ENCODE data around the gene GLT8D1.

GLT8D1 gene

DNA sequence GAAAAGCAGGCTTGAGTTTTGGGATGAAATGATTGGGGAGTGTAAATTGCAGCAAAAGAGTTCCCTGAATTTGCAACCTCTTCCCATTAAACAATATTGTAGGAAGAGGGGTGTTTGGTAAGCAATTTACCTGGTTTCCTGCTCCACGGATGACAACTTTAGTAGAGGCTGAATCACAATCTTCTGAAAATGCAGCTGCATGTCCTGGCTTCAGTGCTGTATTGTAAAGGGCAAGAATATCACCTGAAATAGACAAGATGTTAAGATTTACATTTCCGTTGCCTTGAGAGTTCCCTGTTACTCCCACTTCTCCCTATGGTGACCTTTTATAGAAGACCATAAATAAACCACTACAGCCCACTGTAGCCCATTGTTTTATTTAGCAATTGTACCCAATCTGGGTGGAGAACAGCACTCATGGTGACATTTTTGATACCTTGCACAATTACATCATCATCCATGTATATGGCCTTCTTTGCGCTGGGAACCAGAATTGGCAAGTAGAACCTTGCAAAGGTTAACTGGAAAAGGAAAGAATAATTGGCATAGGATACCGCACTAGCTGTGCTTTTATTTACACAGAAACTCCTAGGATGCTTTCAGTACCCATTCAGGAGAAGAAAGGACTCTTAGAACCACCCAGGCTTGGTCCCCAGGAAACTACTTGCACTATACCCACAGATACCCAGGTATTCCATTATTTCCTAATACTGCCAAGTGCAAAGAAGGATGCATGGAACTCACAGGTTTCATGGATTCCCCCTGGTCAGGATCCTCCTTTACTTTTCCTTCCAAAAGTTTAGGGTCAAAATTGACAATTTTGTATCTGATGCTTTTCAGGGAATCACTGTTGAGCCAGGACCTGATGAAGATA, 9.6 kb downstream of the GLT8D1 start:
- no peak for DNase-seq
- Histone ChIP-seq H3K27me3 (no peaks in the 10 kb centered on the region), H3K36me3 (peaks cover 51% of the 10 kb centered on the region), H3K4me1 (no peaks in the 10 kb centered on the region), H3K9me3 (no peaks in the 10 kb centered on the region), H3K4me3 (ENCODE audit: low read depth, low read length) (no peak overlapping the region)
- TF ChIP-seq, protein P1, sequence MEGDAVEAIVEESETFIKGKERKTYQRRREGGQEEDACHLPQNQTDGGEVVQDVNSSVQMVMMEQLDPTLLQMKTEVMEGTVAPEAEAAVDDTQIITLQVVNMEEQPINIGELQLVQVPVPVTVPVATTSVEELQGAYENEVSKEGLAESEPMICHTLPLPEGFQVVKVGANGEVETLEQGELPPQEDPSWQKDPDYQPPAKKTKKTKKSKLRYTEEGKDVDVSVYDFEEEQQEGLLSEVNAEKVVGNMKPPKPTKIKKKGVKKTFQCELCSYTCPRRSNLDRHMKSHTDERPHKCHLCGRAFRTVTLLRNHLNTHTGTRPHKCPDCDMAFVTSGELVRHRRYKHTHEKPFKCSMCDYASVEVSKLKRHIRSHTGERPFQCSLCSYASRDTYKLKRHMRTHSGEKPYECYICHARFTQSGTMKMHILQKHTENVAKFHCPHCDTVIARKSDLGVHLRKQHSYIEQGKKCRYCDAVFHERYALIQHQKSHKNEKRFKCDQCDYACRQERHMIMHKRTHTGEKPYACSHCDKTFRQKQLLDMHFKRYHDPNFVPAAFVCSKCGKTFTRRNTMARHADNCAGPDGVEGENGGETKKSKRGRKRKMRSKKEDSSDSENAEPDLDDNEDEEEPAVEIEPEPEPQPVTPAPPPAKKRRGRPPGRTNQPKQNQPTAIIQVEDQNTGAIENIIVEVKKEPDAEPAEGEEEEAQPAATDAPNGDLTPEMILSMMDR (IDR thresholded peaks at IDR 0.05; ENCODE audit: low read depth, low read length): no peak

DNA sequence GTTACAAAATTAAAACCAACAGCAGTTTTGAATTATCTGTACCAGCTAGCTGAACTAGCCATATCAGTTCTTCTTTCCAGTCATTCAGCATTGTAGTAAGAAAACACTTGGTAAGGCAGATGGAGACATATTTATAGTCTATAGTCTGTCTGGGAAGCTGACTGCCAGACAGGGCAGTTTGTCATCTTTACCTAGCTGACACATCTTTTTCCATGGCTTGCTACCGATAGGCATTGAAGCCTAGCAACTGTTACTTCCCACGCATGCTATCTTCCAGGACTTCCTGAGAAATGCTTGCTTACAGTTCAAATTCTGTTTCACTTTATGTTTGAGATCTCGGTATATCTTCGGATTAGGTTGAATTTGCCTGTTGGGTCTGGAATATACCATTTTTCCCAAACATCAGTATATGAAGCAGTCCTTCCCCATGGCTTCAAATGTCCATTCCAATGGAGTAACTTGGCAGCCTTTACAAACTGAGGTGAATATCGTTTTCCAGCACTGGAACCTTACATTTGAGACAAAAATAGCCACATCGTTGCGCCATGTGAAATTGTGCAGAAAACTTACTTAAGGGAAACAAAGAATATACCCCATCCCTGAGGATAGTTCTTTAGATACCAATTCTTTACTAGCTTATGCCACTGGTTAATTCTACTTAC, 10.9 kb downstream of the GLT8D1 start:
- DNase-seq: no peak
- Histone ChIP-seq H3K4me1 (no peaks in the 10 kb centered on the region), H3K4me3 (ENCODE audit: low read depth, low read length) (no peak overlapping the region), H3K9me3 (no peaks in the 10 kb centered on the region), H3K27me3 (no peaks in the 10 kb centered on the region), H3K36me3 (peaks cover 65% of the 10 kb centered on the region)
- TF ChIP-seq, protein P1 (IDR thresholded peaks at IDR 0.05; ENCODE audit: low read depth, low read length): no peak

DNA sequence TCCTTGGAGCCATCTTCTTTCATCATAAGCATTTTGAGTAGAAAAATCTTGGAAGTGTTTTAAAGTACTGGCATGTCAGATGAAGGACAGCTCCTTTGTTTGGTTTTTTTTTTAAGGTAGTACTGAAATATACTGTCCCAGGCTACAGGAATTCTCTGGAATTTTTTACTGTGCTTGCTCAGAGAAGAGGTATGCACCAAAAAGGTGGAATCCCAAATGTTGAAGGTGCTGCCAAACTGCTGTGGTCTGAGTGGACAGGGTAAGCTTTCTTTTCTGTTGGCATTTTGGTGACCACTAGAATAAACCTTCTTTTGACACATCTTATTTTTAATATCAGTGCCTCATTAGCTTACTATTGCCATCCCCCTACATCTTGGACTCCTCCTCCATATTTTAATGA, 12.5 kb downstream of the GLT8D1 start:
- H3K9me3 ChIP-seq: no peaks in the 10 kb centered on the region
- H3K4me1 ChIP-seq: no peaks in the 10 kb centered on the region
- TF ChIP-seq, protein P1 (IDR thresholded peaks at IDR 0.05; ENCODE audit: low read depth, low read length): no peak
- DNase-seq: no peak
- no peak overlapping the region for H3K4me3 ChIP-seq (ENCODE audit: low read depth, low read length)
- H3K36me3 ChIP-seq: peaks cover 81% of the 10 kb centered on the region
- H3K27me3 ChIP-seq: no peaks in the 10 kb centered on the region

DNA sequence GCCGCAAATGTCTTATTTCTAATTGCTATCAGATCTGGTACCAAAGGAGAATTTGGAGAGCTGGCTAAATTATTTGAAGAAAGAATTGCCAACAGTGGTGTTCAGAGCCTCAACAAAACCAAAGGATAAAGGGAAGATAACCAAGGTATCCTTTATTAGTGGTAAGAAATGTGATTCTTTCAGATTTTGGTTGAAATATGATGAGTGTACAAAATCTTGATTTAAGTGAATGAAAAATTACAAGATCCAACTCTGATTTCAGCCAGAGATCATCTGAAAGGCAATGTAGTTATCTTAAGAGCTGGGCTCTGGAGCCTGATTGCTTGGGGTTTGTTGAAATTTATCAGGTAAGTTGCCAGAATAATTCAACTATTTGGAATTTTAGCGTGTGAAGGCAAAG, 15.0 kb downstream of the GLT8D1 start:
- H3K27me3 ChIP-seq: no peaks in the 10 kb centered on the region
- H3K4me1 ChIP-seq: no peaks in the 10 kb centered on the region
- no peaks in the 10 kb centered on the region for H3K9me3 ChIP-seq
- no peak for DNase-seq
- peaks cover 88% of the 10 kb centered on the region for H3K36me3 ChIP-seq
- H3K4me3 ChIP-seq (ENCODE audit: low read depth, low read length): no peak overlapping the region
- TF ChIP-seq, protein P1 (IDR thresholded peaks at IDR 0.05; ENCODE audit: low read depth, low read length): no peak

DNA sequence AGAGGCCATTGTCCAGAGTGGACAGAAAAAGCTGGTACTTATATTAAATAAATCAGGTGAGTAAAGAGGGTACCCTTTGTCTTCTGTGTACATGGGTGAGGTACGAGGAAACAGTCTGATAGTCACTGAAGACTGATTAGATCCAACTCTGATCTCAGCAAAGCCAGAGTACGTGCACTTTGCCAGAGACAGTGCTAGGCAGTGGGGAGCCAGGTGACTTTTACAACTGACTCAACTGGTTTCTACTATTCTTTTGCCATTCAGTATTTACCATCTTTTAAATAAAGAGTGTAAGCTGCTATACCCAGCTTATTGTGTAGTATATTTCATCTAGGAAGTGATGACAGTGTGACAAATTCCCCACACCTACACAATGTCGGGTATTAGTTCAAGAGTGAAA, 16.4 kb downstream of the GLT8D1 start:
- H3K4me1 ChIP-seq: no peaks in the 10 kb centered on the region
- no peak for DNase-seq
- H3K27me3 ChIP-seq: no peaks in the 10 kb centered on the region
- H3K36me3 ChIP-seq: peaks cover 75% of the 10 kb centered on the region
- TF ChIP-seq, protein P1 (IDR thresholded peaks at IDR 0.05; ENCODE audit: low read depth, low read length): no peak
- no peak overlapping the region for H3K4me3 ChIP-seq (ENCODE audit: low read depth, low read length)
- no peaks in the 10 kb centered on the region for H3K9me3 ChIP-seq

DNA sequence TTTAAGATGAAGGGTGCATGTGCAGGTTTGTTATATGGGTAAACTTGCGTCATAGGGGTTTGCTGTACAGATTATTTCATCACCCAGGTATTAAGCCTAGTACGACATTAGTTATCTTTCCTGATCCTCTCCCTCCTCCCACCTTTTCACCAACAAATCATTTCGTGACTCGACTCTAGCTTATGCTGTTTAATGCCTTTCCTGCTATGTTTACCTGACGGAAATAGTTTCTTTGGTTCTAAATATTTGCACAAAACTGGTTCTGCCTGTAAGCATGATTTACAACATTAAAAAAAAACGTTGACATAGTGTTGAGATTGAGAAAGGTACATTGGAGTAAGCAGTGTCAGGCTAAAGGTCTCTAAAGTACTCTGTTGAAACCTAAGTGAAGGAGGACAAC, 17.3 kb downstream of the GLT8D1 start:
- Histone ChIP-seq H3K4me3 (ENCODE audit: low read depth, low read length) (no peak overlapping the region; the same call in 1 of the 2 replicates), H3K4me1 (no peaks in the 10 kb centered on the region), H3K36me3 (peaks cover 67% of the 10 kb centered on the region), H3K27me3 (no peaks in the 10 kb centered on the region), H3K9me3 (no peaks in the 10 kb centered on the region)
- TF ChIP-seq, protein P1 (IDR thresholded peaks at IDR 0.05; ENCODE audit: low read depth, low read length): no peak
- no peak for DNase-seq

Data from BE2C (cell line).